Natural killer cell (primary cell): ENCODE data around the gene SRGAP3. TPM values are rescaled to one million over a fixed set of nuclear protein-coding genes. Genes with fewer than 3 reads are reported as not detected.
"Not testable (repeated sequence)": the region's sequence is repeated elsewhere in the genome, so short reads cannot be mapped to it uniquely, and the experiment has no call there.

ENCODE experiments used
- ATAC-seq, 3 donors: fragments of 150-1000 bp in 2 of 3; fragments of 200-7000 bp in 1 of 3; cut with Tn5 transposase; 1 replicate in 1 of 3; 2 replicates in 2 of 3; pipeline ENCODE4 v1.10.0; 2021; ENCODE audit warnings: mild to moderate bottlenecking in 2 of 3, moderate library complexity in 2 of 3
- DNase-seq, 2 donors: peaks; one replicate each; pipeline versions ENCODE4 v3.0.0 to v3.0.0-alpha.2; 2013 to 2021; ENCODE audit warnings: mixed read lengths in 1 of 2
- H3K27ac ChIP-seq: one replicate; pipeline ENCODE4 v1.5.1; 2013; ENCODE audit warnings: mild to moderate bottlenecking, low read length
- H3K27me3 ChIP-seq: one replicate; pipeline ENCODE4 v1.6.1; 2013; ENCODE audit warnings: low read length; ENCODE audit not compliant: control insufficient read depth, insufficient read depth
- H3K36me3 ChIP-seq: one replicate; pipeline ENCODE4 v1.6.1; 2013; ENCODE audit warnings: low read length; ENCODE audit not compliant: control insufficient read depth, insufficient read depth
- H3K4me1 ChIP-seq: one replicate; pipeline ENCODE4 v1.6.1; 2013; ENCODE audit warnings: low read length; ENCODE audit not compliant: control insufficient read depth, insufficient read depth
- H3K4me3 ChIP-seq: one replicate; pipeline ENCODE4 v1.5.1; 2013; ENCODE audit warnings: low read length
- H3K9me3 ChIP-seq: one replicate; pipeline ENCODE4 v1.6.1; 2013; ENCODE audit warnings: low read length; ENCODE audit not compliant: control insufficient read depth, insufficient read depth
- H3K27ac Mint-ChIP-seq, 2 donors: one replicate each; pipeline ENCODE4 v1.8.0; 2022; ENCODE audit warnings: mild to moderate bottlenecking in 2 of 2, mixed read lengths in 2 of 2, moderate library complexity in 1 of 2
- H3K27me3 Mint-ChIP-seq, 2 donors: one replicate each; pipeline ENCODE4 v1.8.0; 2022; ENCODE audit warnings: low read depth in 2 of 2, mixed read lengths in 2 of 2
- H3K36me3 Mint-ChIP-seq: one replicate; pipeline ENCODE4 v1.8.0; 2022; ENCODE audit warnings: mixed read lengths
- H3K4me1 Mint-ChIP-seq, 2 donors: one replicate each; pipeline ENCODE4 v1.8.0; 2022; ENCODE audit warnings: mixed read lengths in 2 of 2
- H3K4me3 Mint-ChIP-seq: one replicate; pipeline ENCODE4 v1.8.0; 2022; ENCODE audit warnings: mild to moderate bottlenecking, moderate library complexity, mixed read lengths
- H3K9me3 Mint-ChIP-seq, 2 donors: one replicate each; pipeline ENCODE4 v1.8.0; 2022; ENCODE audit warnings: mixed read lengths in 2 of 2
- whole genome bisulfite sequencing: methylation state at CpG from one replicate; pipeline ENCODE4 v1.1.7; 2013; ENCODE audit warnings: missing lambda C conversion rate; ENCODE audit not compliant: insufficient coverage; 5-methylcytosine and 5-hydroxymethylcytosine counted together
- intact Hi-C: fragments of 100-400 bp; cut with micrococcal nuclease; formaldehyde crosslinking; loops from one replicate; pipeline ENCODE4 v1.14.2; 2022
- total RNA-seq, 4 donors: library from RNA; stranded (reverse); fragments of 120-200 nt in 1 of 4; gene quantifications; one replicate each; pipeline versions ENCODE4 v1.2.3 to v1.2.4, GENCODE V29; 2013 to 2022
- TF ChIP-seq, protein P1 (sequence below): fragments of 200-600 bp; IDR thresholded peaks from one replicate; pipeline ENCODE4 v1.8.0; 2022; ENCODE audit warnings: antibody characterized with exemption

SRGAP3 gene
- total RNA-seq, 3 donors from 2014 or later (not counting 1 experiment from before 2014, with no cell fraction given): 2.5 to 14.9 (median 3.0) TPM

DNA sequence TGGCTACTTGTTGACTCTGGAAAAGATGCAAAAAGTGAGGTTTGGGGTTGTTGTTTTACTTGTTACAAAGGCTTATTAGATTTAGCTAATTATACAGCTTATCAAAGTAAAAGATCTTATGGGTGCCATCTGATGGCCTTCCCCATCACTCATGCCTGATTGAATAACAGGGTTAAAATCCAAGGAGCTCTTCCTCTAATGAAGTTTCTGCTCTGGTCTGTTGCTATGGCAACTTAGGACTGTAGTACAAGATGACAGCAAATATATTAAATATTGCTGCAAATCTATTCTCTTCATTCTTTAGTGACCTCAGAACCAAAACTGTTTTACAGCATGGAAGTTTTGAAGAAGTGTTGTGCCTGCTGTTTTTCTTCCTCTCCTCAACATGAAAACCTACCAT, 45.6 kb upstream of the SRGAP3 start:
- peaks cover 4% of the 10 kb centered on the region for H3K27me3 ChIP-seq
- DNase-seq (no peak), ATAC-seq (no peak)
- Mint-ChIP-seq H3K9me3 (peaks cover 1 to 2% of the 10 kb centered on the region in 2 donors), H3K4me1 (peaks cover 0 to 2% of the 10 kb centered on the region in 2 donors), H3K4me3 (no peak overlapping the region), H3K27ac (no peak overlapping the region), H3K36me3 (no peaks in the 10 kb centered on the region), H3K27me3 (peaks cover 10 to 46% of the 10 kb centered on the region in 2 donors)
- no peak overlapping the region for H3K4me3 ChIP-seq
- H3K9me3 ChIP-seq: no peaks in the 10 kb centered on the region
- no peaks in the 10 kb centered on the region for H3K36me3 ChIP-seq
- no peaks in the 10 kb centered on the region for H3K4me1 ChIP-seq
- TF ChIP-seq, protein P1, sequence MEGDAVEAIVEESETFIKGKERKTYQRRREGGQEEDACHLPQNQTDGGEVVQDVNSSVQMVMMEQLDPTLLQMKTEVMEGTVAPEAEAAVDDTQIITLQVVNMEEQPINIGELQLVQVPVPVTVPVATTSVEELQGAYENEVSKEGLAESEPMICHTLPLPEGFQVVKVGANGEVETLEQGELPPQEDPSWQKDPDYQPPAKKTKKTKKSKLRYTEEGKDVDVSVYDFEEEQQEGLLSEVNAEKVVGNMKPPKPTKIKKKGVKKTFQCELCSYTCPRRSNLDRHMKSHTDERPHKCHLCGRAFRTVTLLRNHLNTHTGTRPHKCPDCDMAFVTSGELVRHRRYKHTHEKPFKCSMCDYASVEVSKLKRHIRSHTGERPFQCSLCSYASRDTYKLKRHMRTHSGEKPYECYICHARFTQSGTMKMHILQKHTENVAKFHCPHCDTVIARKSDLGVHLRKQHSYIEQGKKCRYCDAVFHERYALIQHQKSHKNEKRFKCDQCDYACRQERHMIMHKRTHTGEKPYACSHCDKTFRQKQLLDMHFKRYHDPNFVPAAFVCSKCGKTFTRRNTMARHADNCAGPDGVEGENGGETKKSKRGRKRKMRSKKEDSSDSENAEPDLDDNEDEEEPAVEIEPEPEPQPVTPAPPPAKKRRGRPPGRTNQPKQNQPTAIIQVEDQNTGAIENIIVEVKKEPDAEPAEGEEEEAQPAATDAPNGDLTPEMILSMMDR: no peak
- no peak overlapping the region for H3K27ac ChIP-seq
- intact Hi-C loops: no loop called here

DNA sequence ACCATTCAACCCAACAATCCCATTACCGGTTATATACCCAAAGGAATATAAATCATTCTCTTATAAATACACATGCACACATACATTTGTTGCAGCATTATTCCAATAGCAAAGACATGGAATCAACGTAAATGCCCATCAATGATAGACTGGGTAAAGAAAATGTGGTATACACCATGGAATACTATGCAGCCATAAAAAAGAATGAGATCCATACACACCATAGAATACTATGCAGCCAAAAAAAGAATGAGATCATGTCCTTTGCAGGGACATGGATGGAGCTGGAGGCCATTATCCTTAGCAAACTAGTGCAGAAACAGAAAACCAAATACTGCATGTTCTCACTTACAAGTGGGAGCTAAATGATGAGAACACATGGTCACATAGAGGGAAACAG, 44.5 kb upstream of the SRGAP3 start:
- H3K4me1 ChIP-seq, ATAC-seq, DNase-seq, intact Hi-C loops, H3K36me3 ChIP-seq, H3K9me3 ChIP-seq, H3K4me1 Mint-ChIP-seq, H3K4me3 Mint-ChIP-seq, H3K27me3 ChIP-seq, H3K4me3 ChIP-seq, H3K27ac Mint-ChIP-seq, H3K36me3 Mint-ChIP-seq, H3K9me3 Mint-ChIP-seq, H3K27ac ChIP-seq: not testable (repeated sequence)
- 89% methylated on average over 1 of the region's 2 CpGs for WGBS
- H3K27me3 Mint-ChIP-seq: peaks cover 10 to 46% of the 10 kb centered on the region in 2 donors

DNA sequence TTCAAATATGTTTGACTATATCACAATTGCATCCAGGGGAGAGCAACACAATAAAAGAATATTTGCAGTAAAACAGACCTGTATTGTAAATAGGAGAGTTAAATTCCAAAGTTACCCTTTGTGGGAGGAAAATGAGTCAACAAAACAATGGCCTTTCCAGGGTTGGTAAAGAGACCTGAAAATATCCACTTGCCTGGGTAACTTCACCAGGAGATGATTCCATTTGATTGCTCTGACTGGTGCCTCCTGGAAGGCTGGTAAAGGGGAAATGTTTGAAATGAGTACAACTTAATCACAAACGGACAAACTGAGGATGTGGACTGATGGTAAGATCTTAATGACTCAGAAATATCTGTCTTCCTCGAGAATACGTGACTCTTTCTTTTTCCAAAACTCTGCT, 43.6 kb upstream of the SRGAP3 start:
- WGBS: 85% methylated on average over 3 of the region's 3 CpGs
- Histone ChIP-seq H3K4me1 (no peaks in the 10 kb centered on the region), H3K27ac (no peak overlapping the region), H3K4me3 (no peak overlapping the region), H3K36me3 (no peaks in the 10 kb centered on the region), H3K27me3 (peaks cover 4% of the 10 kb centered on the region), H3K9me3 (no peaks in the 10 kb centered on the region)
- DNase-seq (no peak), ATAC-seq (no peak)
- H3K27ac Mint-ChIP-seq: no peak overlapping the region
- TF ChIP-seq, protein P1: no peak
- H3K27me3 Mint-ChIP-seq: peaks cover 10 to 46% of the 10 kb centered on the region in 2 donors
- intact Hi-C loops: no loop called here
- H3K4me1 Mint-ChIP-seq: no peaks in the 10 kb centered on the region
- no peak overlapping the region for H3K4me3 Mint-ChIP-seq
- no peaks in the 10 kb centered on the region for H3K36me3 Mint-ChIP-seq
- no peaks in the 10 kb centered on the region for H3K9me3 Mint-ChIP-seq

DNA sequence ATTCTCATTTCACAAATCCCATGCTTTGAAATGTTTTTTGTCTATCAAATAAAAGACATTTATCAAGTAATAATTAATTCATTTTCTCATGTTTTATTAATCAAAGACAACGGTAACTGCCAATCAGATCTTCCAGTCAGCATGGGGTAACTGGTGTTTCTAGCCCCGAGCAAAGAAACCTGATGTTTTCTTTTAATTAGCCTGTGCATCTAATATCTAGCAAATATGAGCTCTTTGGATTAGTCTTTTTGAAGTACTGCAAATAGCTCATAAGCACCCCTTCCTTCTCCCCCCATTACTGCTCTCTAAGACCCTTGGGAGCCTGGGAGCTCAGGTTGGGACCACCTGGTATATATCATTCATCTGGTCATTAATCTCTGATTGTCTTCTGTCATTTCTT, 43.1 kb upstream of the SRGAP3 start:
- H3K4me3 ChIP-seq: no peak overlapping the region
- Mint-ChIP-seq H3K27me3 (peaks cover 10 to 46% of the 10 kb centered on the region in 2 donors), H3K36me3 (no peaks in the 10 kb centered on the region), H3K9me3 (no peaks in the 10 kb centered on the region), H3K4me3 (no peak overlapping the region), H3K4me1 (no peaks in the 10 kb centered on the region), H3K27ac (no peak overlapping the region)
- TF ChIP-seq, protein P1: no peak
- DNase-seq (no peak), ATAC-seq (no peak)
- intact Hi-C loops: no loop called here
- no peak overlapping the region for H3K27ac ChIP-seq
- H3K27me3 ChIP-seq: peaks cover 4% of the 10 kb centered on the region
- no peaks in the 10 kb centered on the region for H3K9me3 ChIP-seq
- WGBS: 92% methylated on average over 2 of the region's 2 CpGs
- no peaks in the 10 kb centered on the region for H3K4me1 ChIP-seq
- H3K36me3 ChIP-seq: no peaks in the 10 kb centered on the region
